Ectodermal cell (in vitro differentiated cells): ENCODE results near the gene TIMP3.

ENCODE experiments used
- H3K27ac ChIP-seq: 2 replicates; pipeline ENCODE4 v1.7.0; 2013; ENCODE audit warnings: mild to moderate bottlenecking, low read depth, low read length; ENCODE audit not compliant: insufficient read depth, poor library complexity, severe bottlenecking
- H3K27me3 ChIP-seq: 2 replicates; pipeline ENCODE4 v1.7.0; 2013; ENCODE audit warnings: mild to moderate bottlenecking, low read length; ENCODE audit not compliant: insufficient read depth, control insufficient read depth, poor library complexity, severe bottlenecking
- H3K36me3 ChIP-seq: one replicate; pipeline ENCODE4 v1.7.0; 2013; ENCODE audit warnings: low read length; ENCODE audit not compliant: control insufficient read depth, insufficient read depth
- H3K4me1 ChIP-seq: one replicate; pipeline ENCODE4 v1.7.0; 2013; ENCODE audit warnings: low read length; ENCODE audit not compliant: control insufficient read depth, insufficient read depth
- H3K4me3 ChIP-seq: 2 replicates; pipeline ENCODE4 v1.7.0; 2013; ENCODE audit warnings: low read depth, low read length, control low read depth; ENCODE audit not compliant: insufficient read depth
- H3K9me3 ChIP-seq: 2 replicates; pipeline ENCODE4 v1.7.0; 2013; ENCODE audit warnings: mild to moderate bottlenecking, low read length, moderate library complexity; ENCODE audit not compliant: control insufficient read depth
- WGBS, 2 experiments: methylation state at CpG; one replicate each; pipeline ENCODE4 v1.1.7; 2013; ENCODE audit warnings: missing lambda C conversion rate in 2 of 2; 5-methylcytosine and 5-hydroxymethylcytosine counted together

The TIMP3 gene

GRCh38 chr22:32806296-32806695 lies 4.8 kb downstream of the TIMP3 start:
- Histone ChIP-seq H3K27ac (no peak overlapping the region), H3K4me1 (peaks cover 29% of the 10 kb centered on the region), H3K36me3 (no peaks in the 10 kb centered on the region), H3K4me3 (no peak overlapping the region), H3K27me3 (peaks cover 21% of the 10 kb centered on the region), H3K9me3 (no peaks in the 10 kb centered on the region)
- 73 to 79% methylated on average over 2 of the region's 2 CpGs for WGBS, 2 experiments

- Histone ChIP-seq H3K4me3 (no peak overlapping the region), H3K27ac (no peak overlapping the region), H3K4me1 (peaks cover 23% of the 10 kb centered on the region), H3K9me3 (no peaks in the 10 kb centered on the region), H3K27me3 (peaks cover 5% of the 10 kb centered on the region), H3K36me3 (no peaks in the 10 kb centered on the region)
- WGBS, 2 experiments = 90 to 91% methylated on average over 4 of the region's 4 CpGs
Observed at GRCh38 chr22:32808038-32808445, 6.5 kb downstream of the TIMP3 start.

- H3K27ac ChIP-seq = no peak overlapping the region
- WGBS, 2 experiments = 73 to 77% methylated on average over 6 of the region's 6 CpGs
Observed at GRCh38 chr22:32809786-32810554, 8.5 kb downstream of the TIMP3 start.

GRCh38 chr22:32810555-32811133 lies 9.1 kb downstream of the TIMP3 start:
- H3K4me3 ChIP-seq = no peak overlapping the region
- no peaks in the 10 kb centered on the region for H3K27me3 ChIP-seq
- H3K27ac ChIP-seq = no peak overlapping the region
- no peaks in the 10 kb centered on the region for H3K9me3 ChIP-seq
- 48 to 57% methylated on average over 6 of the region's 6 CpGs for WGBS, 2 experiments
- H3K4me1 ChIP-seq = peaks cover 3% of the 10 kb centered on the region
- H3K36me3 ChIP-seq = no peaks in the 10 kb centered on the region

More at GRCh38 chr22:32809786-32810554, 8.5 kb downstream of the TIMP3 start:
- Histone ChIP-seq H3K27me3 (no peaks in the 10 kb centered on the region), H3K9me3 (no peaks in the 10 kb centered on the region), H3K36me3 (no peaks in the 10 kb centered on the region), H3K4me1 (peaks cover 5% of the 10 kb centered on the region), H3K4me3 (no peak overlapping the region)

GRCh38 chr22:32811788-32812545 lies 10.5 kb downstream of the TIMP3 start:
- 93 to 99% methylated on average over 3 of the region's 3 CpGs for WGBS, 2 experiments
- H3K36me3 ChIP-seq = no peaks in the 10 kb centered on the region
- no peaks in the 10 kb centered on the region for H3K27me3 ChIP-seq
- H3K27ac ChIP-seq = no peak overlapping the region
- no peak overlapping the region for H3K4me3 ChIP-seq
- no peaks in the 10 kb centered on the region for H3K9me3 ChIP-seq
- no peaks in the 10 kb centered on the region for H3K4me1 ChIP-seq

GRCh38 chr22:32814285-32814860 lies 12.9 kb downstream of the TIMP3 start:
- Histone ChIP-seq H3K27ac (no peak overlapping the region), H3K36me3 (no peaks in the 10 kb centered on the region), H3K9me3 (no peaks in the 10 kb centered on the region), H3K4me3 (no peak overlapping the region), H3K4me1 (no peaks in the 10 kb centered on the region), H3K27me3 (no peaks in the 10 kb centered on the region)
- whole genome bisulfite sequencing, 2 experiments = 81 to 83% methylated on average over 5 of the region's 5 CpGs

GRCh38 chr22:32815059-32815458 lies 13.6 kb downstream of the TIMP3 start:
- WGBS, 2 experiments = 95 to 99% methylated on average over 4 of the region's 4 CpGs
- H3K4me3 ChIP-seq = no peak overlapping the region
- H3K27ac ChIP-seq = no peak overlapping the region
- no peaks in the 10 kb centered on the region for H3K9me3 ChIP-seq
- H3K36me3 ChIP-seq = no peaks in the 10 kb centered on the region
- no peaks in the 10 kb centered on the region for H3K27me3 ChIP-seq
- H3K4me1 ChIP-seq = no peaks in the 10 kb centered on the region

GRCh38 chr22:32815943-32816342 lies 14.4 kb downstream of the TIMP3 start:
- Histone ChIP-seq H3K36me3 (no peaks in the 10 kb centered on the region), H3K4me3 (no peak overlapping the region), H3K9me3 (no peaks in the 10 kb centered on the region), H3K4me1 (no peaks in the 10 kb centered on the region), H3K27ac (no peak overlapping the region), H3K27me3 (no peaks in the 10 kb centered on the region)
- WGBS, 2 experiments = 90 to 95% methylated on average over 6 of the region's 6 CpGs

GRCh38 chr22:32817137-32817730 lies 15.7 kb downstream of the TIMP3 start:
- Histone ChIP-seq H3K27ac (no peak overlapping the region), H3K4me1 (no peaks in the 10 kb centered on the region), H3K9me3 (no peaks in the 10 kb centered on the region), H3K36me3 (no peaks in the 10 kb centered on the region), H3K4me3 (no peak overlapping the region), H3K27me3 (no peaks in the 10 kb centered on the region)
- 95 to 96% methylated on average over 1 of the region's 1 CpG for WGBS, 2 experiments
